Endodermal cell (in vitro differentiated cells): ENCODE data around the gene TUBA4B. TPM values are rescaled to one million over a fixed set of nuclear protein-coding genes. Genes with fewer than 3 reads are reported as not detected.
"Not testable (repeated sequence)": the region's sequence is repeated elsewhere in the genome, so short reads cannot be mapped to it uniquely, and the experiment has no call there.

Experiments used
- DNase-seq: peaks from one replicate; pipeline ENCODE4 v3.0.0-alpha.2; 2017
- H3K27ac ChIP-seq: 2 replicates; pipeline ENCODE4 v1.5.1; 2013; ENCODE audit warnings: mild to moderate bottlenecking, low read depth, low read length, moderate library complexity
- H3K27me3 ChIP-seq: 2 replicates; pipeline ENCODE4 v1.6.1; 2013; ENCODE audit warnings: mild to moderate bottlenecking, low read length, moderate library complexity; ENCODE audit not compliant: insufficient read depth, control insufficient read depth, poor library complexity, severe bottlenecking
- H3K36me3 ChIP-seq: 2 replicates; pipeline ENCODE4 v1.7.0; 2013; ENCODE audit warnings: mild to moderate bottlenecking, low read length, moderate library complexity; ENCODE audit not compliant: control insufficient read depth, insufficient read depth
- H3K4me1 ChIP-seq: one replicate; pipeline ENCODE4 v1.7.0; 2013; ENCODE audit warnings: low read length; ENCODE audit not compliant: control insufficient read depth, insufficient read depth
- H3K4me3 ChIP-seq: 2 replicates; pipeline ENCODE4 v1.5.1; 2013; ENCODE audit warnings: mild to moderate bottlenecking, low read length, moderate library complexity
- H3K9ac ChIP-seq: 2 replicates; pipeline ENCODE4 v1.6.1; 2013; ENCODE audit warnings: mild to moderate bottlenecking, low read length, moderate library complexity; ENCODE audit not compliant: poor library complexity, severe bottlenecking; ENCODE audit errors: extremely low read depth
- H3K9me3 ChIP-seq: 2 replicates; pipeline ENCODE4 v1.6.1; 2013; ENCODE audit warnings: mild to moderate bottlenecking, low read length, moderate library complexity; ENCODE audit not compliant: control insufficient read depth
- H3K27ac Mint-ChIP-seq: 2 replicates; pipeline ENCODE4 v1.8.0; 2020; ENCODE audit warnings: mixed read lengths
- H3K27me3 Mint-ChIP-seq: 2 replicates; pipeline ENCODE4 v1.8.0; 2021; ENCODE audit warnings: mild to moderate bottlenecking, mixed read lengths; ENCODE audit not compliant: insufficient read depth
- H3K36me3 Mint-ChIP-seq: 2 replicates; pipeline ENCODE4 v1.8.0; 2020; ENCODE audit warnings: low read depth, mixed read lengths
- H3K4me1 Mint-ChIP-seq: 2 replicates; pipeline ENCODE4 v1.8.0; 2020; ENCODE audit warnings: mixed read lengths
- H3K4me3 Mint-ChIP-seq: 2 replicates; pipeline ENCODE4 v1.8.0; 2020; ENCODE audit warnings: mild to moderate bottlenecking, moderate library complexity, mixed read lengths
- H3K9me3 Mint-ChIP-seq: 2 replicates; pipeline ENCODE4 v1.8.0; 2020; ENCODE audit warnings: mild to moderate bottlenecking, mixed read lengths
- CTCF ChIP-seq: fragments of 200-600 bp; sonication (generic); conservative IDR thresholded peaks from 2 replicates; pipeline ENCODE4 v1.5.0; 2021; ENCODE audit warnings: antibody characterized with exemption, mild to moderate bottlenecking
- WGBS, 2 experiments: methylation state at CpG; one replicate each; pipeline versions ENCODE4 v1.1.5 to v1.1.7; 2013; ENCODE audit warnings: missing lambda C conversion rate in 2 of 2, mixed read lengths in 1 of 2; ENCODE audit not compliant: insufficient coverage in 1 of 2, insufficient read length in 1 of 2; 5-methylcytosine and 5-hydroxymethylcytosine counted together
- total RNA-seq, 2 donors: library from RNA; stranded (reverse); fragmentation: NEBNext Ultra II Directional in 1 of 2; extraction: Animal tissue kit (Norgen Biotek cat#: 25700) in 1 of 2; gene quantifications; 2 replicates in 1 of 2; 3 replicates in 1 of 2; pipeline ENCODE4 v1.2.1, GENCODE V29; 2021

TUBA4B gene
- total RNA-seq, 2 donors from 2014 or later: not detected

GRCh38 chr2:219308142-219309101 lies 55.4 kb downstream of the TUBA4B start:
- no peaks in the 10 kb centered on the region for H3K4me1 ChIP-seq
- H3K4me1 Mint-ChIP-seq: peaks cover 5% of the 10 kb centered on the region
- peaks cover 3% of the 10 kb centered on the region for H3K9me3 Mint-ChIP-seq
- no peak overlapping the region for H3K9ac ChIP-seq
- H3K4me3 ChIP-seq: peak overlapping the region; percentile 73
- peaks cover 72% of the 10 kb centered on the region for H3K27me3 Mint-ChIP-seq
- H3K36me3 ChIP-seq: no peaks in the 10 kb centered on the region
- no peak overlapping the region for H3K27ac ChIP-seq
- H3K27me3 ChIP-seq: peaks cover 73% of the 10 kb centered on the region
- no peaks in the 10 kb centered on the region for H3K36me3 Mint-ChIP-seq
- TF ChIP-seq CTCF: no peak
- H3K9me3 ChIP-seq: no peaks in the 10 kb centered on the region
- peak overlapping the region; percentile 30 for H3K27ac Mint-ChIP-seq
- DNase-seq: peak; percentile 97
- peak overlapping the region; percentile 57 for H3K4me3 Mint-ChIP-seq
- WGBS, 2 experiments: 0 to 1% methylated on average over 19 to 44 of the region's 45 CpGs

GRCh38 chr2:219309278-219309677 lies 56.2 kb downstream of the TUBA4B start, which contains the start of gene PTPRN:
Gene PTPRN (minus strand): TSS chr2:219309401. CDS start chr2:219309332, 69 bp downstream.
- TF ChIP-seq CTCF: no peak
- DNase-seq: peak; percentile 88
- peaks cover 65% of the 10 kb centered on the region for H3K27me3 ChIP-seq

GRCh38 chr2:219312683-219313263 lies 59.7 kb downstream of the TUBA4B start:
- H3K4me1 ChIP-seq, H3K9me3 ChIP-seq, H3K36me3 Mint-ChIP-seq, H3K9me3 Mint-ChIP-seq, DNase-seq, H3K4me3 ChIP-seq, H3K27ac ChIP-seq, H3K36me3 ChIP-seq, H3K4me3 Mint-ChIP-seq, H3K4me1 Mint-ChIP-seq, H3K9ac ChIP-seq, H3K27ac Mint-ChIP-seq: not testable (repeated sequence)
- H3K27me3 Mint-ChIP-seq: peaks cover 35% of the 10 kb centered on the region
- peaks cover 30% of the 10 kb centered on the region for H3K27me3 ChIP-seq
- 81 to 95% methylated on average over 17 to 49 of the region's 49 CpGs for WGBS, 2 experiments

More at GRCh38 chr2:219309278-219309677, 56.2 kb downstream of the TUBA4B start, which contains the start of gene PTPRN:
- no peak within 1 kb of the TSS for H3K27ac ChIP-seq
- H3K9me3 ChIP-seq: no peaks in the 10 kb centered on the region
- peak within 1 kb of the TSS; percentile 30 for H3K27ac Mint-ChIP-seq
- peaks cover 69% of the 10 kb centered on the region for H3K27me3 Mint-ChIP-seq
- H3K4me3 ChIP-seq: peak within 1 kb of the TSS; percentile 73
- H3K36me3 Mint-ChIP-seq: no peaks in the 10 kb centered on the region
- peak within 1 kb of the TSS; percentile 57 for H3K4me3 Mint-ChIP-seq
- H3K9me3 Mint-ChIP-seq: peaks cover 6% of the 10 kb centered on the region
- H3K9ac ChIP-seq: no peak within 1 kb of the TSS
- WGBS, 2 experiments: 1 to 7% methylated on average over 3 to 37 of the region's 37 CpGs
- H3K36me3 ChIP-seq: no peaks in the 10 kb centered on the region
- no peaks in the 10 kb centered on the region for H3K4me1 ChIP-seq
- H3K4me1 Mint-ChIP-seq: peaks cover 5% of the 10 kb centered on the region
